ENCODE data around the gene PSMD6.

Gene PSMD6

DNA sequence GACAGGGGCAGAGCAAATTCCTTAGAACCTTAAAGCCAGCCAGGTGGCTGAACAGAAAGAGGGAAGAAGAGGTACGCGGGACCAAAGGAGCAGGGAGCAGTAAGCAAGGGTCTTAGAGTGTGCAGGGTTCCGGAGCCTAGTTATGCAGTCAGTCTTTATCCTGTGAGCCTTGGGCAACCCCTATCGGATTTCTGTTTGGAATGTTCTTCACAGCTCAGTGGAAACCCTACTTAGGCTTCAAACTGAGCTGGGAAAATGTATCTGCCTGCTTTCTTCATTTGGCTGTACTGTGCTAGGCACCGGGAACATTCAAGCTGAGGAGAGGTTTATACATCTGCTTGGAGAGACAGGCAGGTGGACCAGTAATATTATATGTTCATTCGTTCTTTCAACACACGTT, 37.1 kb downstream of the PSMD6 start:
- TF ChIP-seq SPI1 (IDR thresholded peaks at IDR 0.05; ENCODE audit: borderline replicate concordance, low read depth) (no peak), POLR2AphosphoS5 (IDR thresholded peaks at IDR 0.05; ENCODE audit: low read depth) (no peak), GABPA (IDR thresholded peaks at IDR 0.05; ENCODE audit: low read depth) (no peak)
- TF ChIP-seq, protein P1, sequence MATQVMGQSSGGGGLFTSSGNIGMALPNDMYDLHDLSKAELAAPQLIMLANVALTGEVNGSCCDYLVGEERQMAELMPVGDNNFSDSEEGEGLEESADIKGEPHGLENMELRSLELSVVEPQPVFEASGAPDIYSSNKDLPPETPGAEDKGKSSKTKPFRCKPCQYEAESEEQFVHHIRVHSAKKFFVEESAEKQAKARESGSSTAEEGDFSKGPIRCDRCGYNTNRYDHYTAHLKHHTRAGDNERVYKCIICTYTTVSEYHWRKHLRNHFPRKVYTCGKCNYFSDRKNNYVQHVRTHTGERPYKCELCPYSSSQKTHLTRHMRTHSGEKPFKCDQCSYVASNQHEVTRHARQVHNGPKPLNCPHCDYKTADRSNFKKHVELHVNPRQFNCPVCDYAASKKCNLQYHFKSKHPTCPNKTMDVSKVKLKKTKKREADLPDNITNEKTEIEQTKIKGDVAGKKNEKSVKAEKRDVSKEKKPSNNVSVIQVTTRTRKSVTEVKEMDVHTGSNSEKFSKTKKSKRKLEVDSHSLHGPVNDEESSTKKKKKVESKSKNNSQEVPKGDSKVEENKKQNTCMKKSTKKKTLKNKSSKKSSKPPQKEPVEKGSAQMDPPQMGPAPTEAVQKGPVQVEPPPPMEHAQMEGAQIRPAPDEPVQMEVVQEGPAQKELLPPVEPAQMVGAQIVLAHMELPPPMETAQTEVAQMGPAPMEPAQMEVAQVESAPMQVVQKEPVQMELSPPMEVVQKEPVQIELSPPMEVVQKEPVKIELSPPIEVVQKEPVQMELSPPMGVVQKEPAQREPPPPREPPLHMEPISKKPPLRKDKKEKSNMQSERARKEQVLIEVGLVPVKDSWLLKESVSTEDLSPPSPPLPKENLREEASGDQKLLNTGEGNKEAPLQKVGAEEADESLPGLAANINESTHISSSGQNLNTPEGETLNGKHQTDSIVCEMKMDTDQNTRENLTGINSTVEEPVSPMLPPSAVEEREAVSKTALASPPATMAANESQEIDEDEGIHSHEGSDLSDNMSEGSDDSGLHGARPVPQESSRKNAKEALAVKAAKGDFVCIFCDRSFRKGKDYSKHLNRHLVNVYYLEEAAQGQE (IDR thresholded peaks at IDR 0.05; ENCODE audit: insufficient replicate concordance, low read depth): no peak
- TF ChIP-seq, protein P2, sequence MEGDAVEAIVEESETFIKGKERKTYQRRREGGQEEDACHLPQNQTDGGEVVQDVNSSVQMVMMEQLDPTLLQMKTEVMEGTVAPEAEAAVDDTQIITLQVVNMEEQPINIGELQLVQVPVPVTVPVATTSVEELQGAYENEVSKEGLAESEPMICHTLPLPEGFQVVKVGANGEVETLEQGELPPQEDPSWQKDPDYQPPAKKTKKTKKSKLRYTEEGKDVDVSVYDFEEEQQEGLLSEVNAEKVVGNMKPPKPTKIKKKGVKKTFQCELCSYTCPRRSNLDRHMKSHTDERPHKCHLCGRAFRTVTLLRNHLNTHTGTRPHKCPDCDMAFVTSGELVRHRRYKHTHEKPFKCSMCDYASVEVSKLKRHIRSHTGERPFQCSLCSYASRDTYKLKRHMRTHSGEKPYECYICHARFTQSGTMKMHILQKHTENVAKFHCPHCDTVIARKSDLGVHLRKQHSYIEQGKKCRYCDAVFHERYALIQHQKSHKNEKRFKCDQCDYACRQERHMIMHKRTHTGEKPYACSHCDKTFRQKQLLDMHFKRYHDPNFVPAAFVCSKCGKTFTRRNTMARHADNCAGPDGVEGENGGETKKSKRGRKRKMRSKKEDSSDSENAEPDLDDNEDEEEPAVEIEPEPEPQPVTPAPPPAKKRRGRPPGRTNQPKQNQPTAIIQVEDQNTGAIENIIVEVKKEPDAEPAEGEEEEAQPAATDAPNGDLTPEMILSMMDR (IDR thresholded peaks at IDR 0.05; ENCODE audit: insufficient read depth, low read length): no peak
- H3K27ac ChIP-seq (replicated peaks): no peak overlapping the region
- no peak overlapping the region for H3K4me3 ChIP-seq (replicated peaks; ENCODE audit: insufficient read depth, low read length)
- DNase-seq (ENCODE audit: low read depth in 1 of 2, low spot score in 1 of 2): no peak
- H3K27me3 ChIP-seq (ENCODE audit: insufficient read depth, poor library complexity, severe bottlenecking): no peaks in the 10 kb centered on the region

DNA sequence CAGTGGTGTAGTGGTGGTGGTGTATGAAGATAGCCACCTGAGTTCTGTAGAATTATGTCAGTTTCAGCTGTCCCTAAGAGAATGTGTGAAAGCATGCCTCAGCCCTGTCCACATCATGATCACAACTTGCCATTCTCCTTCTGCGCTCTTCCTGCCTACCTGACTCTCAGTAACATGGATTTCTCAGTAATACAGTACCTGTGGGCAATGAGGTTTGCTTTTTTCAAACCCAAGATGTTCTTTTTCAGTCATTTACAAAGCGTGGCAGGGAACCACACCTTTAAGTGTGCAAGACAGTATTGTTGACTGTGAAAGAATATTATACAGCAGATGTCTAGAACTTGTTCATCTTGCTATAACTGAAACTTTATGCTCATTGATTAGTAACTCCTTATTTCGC, 38.9 kb downstream of the PSMD6 start:
- no peak for DNase-seq (ENCODE audit: low read depth in 1 of 2, low spot score in 1 of 2)
- Histone ChIP-seq H3K4me3 (replicated peaks; ENCODE audit: insufficient read depth, low read length) (no peak overlapping the region), H3K27ac (replicated peaks) (no peak overlapping the region), H3K27me3 (ENCODE audit: insufficient read depth, poor library complexity, severe bottlenecking) (no peaks in the 10 kb centered on the region)
- TF ChIP-seq, protein P2 (IDR thresholded peaks at IDR 0.05; ENCODE audit: insufficient read depth, low read length): no peak
- no peak for TF ChIP-seq SPI1 (IDR thresholded peaks at IDR 0.05; ENCODE audit: borderline replicate concordance, low read depth)
- TF ChIP-seq POLR2AphosphoS5 (IDR thresholded peaks at IDR 0.05; ENCODE audit: low read depth): no peak
- no peak for TF ChIP-seq GABPA (IDR thresholded peaks at IDR 0.05; ENCODE audit: low read depth)
- TF ChIP-seq, protein P1 (IDR thresholded peaks at IDR 0.05; ENCODE audit: insufficient replicate concordance, low read depth): no peak

DNA sequence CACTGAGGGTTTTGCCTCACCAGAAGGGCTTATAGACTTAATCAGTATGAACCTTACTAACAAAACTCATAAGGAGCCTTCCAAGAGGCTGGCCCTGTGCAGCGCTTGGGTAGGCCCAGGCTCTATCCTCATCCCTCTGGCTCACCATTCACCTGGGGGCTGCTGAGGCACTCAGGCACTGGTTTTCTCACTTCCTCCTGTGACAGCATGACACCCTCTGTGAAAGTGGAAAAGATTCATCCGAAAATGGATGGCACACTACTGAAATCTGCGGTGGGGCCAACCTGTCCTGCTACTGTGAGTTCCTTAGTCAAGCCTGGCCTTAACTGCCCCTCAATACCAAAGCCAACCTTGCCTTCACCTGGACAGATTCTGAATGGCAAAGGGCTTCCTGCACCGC, 41.3 kb downstream of the PSMD6 start:
- no peak for DNase-seq (ENCODE audit: low read depth in 1 of 2, low spot score in 1 of 2)
- H3K27me3 ChIP-seq (ENCODE audit: insufficient read depth, poor library complexity, severe bottlenecking): no peaks in the 10 kb centered on the region
- no peak overlapping the region for H3K27ac ChIP-seq (replicated peaks)
- H3K4me3 ChIP-seq (replicated peaks; ENCODE audit: insufficient read depth, low read length): no peak overlapping the region
- no peak for TF ChIP-seq POLR2AphosphoS5 (IDR thresholded peaks at IDR 0.05; ENCODE audit: low read depth)
- TF ChIP-seq SPI1 (IDR thresholded peaks at IDR 0.05; ENCODE audit: borderline replicate concordance, low read depth): no peak
- TF ChIP-seq GABPA (IDR thresholded peaks at IDR 0.05; ENCODE audit: low read depth): no peak
- TF ChIP-seq, protein P1 (IDR thresholded peaks at IDR 0.05; ENCODE audit: insufficient replicate concordance, low read depth): no peak
- TF ChIP-seq, protein P2 (IDR thresholded peaks at IDR 0.05; ENCODE audit: insufficient read depth, low read length): no peak
